Muscle of leg (tissue), 16 donors: Measurements from ENCODE around the gene NFKBIZ. TPM values are rescaled to one million over a fixed set of nuclear protein-coding genes. Genes with fewer than 3 reads are reported as not detected.

Experiments used
- DNase-seq: peaks from one replicate; pipeline ENCODE4 v3.0.0; 2013
- H3K27ac ChIP-seq: one replicate; pipeline ENCODE4 v1.5.1; 2013; ENCODE audit warnings: mild to moderate bottlenecking, low read length, control low read depth
- H3K27me3 ChIP-seq: one replicate; pipeline ENCODE4 v1.6.1; 2013; ENCODE audit warnings: low read length; ENCODE audit not compliant: control insufficient read depth, insufficient read depth
- H3K36me3 ChIP-seq: one replicate; pipeline ENCODE4 v1.6.1; 2013; ENCODE audit warnings: low read length; ENCODE audit not compliant: control insufficient read depth, insufficient read depth
- H3K4me1 ChIP-seq: one replicate; pipeline ENCODE4 v1.6.1; 2013; ENCODE audit warnings: low read length; ENCODE audit not compliant: control insufficient read depth, insufficient read depth
- H3K4me3 ChIP-seq: one replicate; pipeline ENCODE4 v1.5.1; 2013; ENCODE audit warnings: low read length, control low read depth
- H3K9me3 ChIP-seq: replicated peaks from 2 replicates; pipeline ENCODE4 v1.6.1; 2013; ENCODE audit warnings: low read depth, low read length; ENCODE audit not compliant: control insufficient read depth
- WGBS: methylation state at CpG from one replicate; pipeline ENCODE4 v1.1.5; 2013; ENCODE audit warnings: missing lambda C conversion rate; ENCODE audit not compliant: insufficient coverage; 5-methylcytosine and 5-hydroxymethylcytosine counted together
- long read RNA-seq, 11 donors: transcript quantifications; one replicate each; lab custom pipeline, GENCODE V29; 2026
- polyA plus RNA-seq, 8 donors: library from polyadenylated mRNA; unstranded; fragments of 120-200 nt; gene quantifications; one replicate each; pipeline versions ENCODE4 v1.2.1 to v1.2.3, GENCODE V29; 2013; ENCODE audit warnings: inconsistent platforms in 1 of 8, low replicate concordance in 1 of 8; ENCODE audit not compliant: insufficient read length in 8 of 8, insufficient read depth in 1 of 8
- total RNA-seq: library from RNA; stranded (reverse); fragments of 120-200 nt; gene quantifications from one replicate; pipeline ENCODE4 v1.2.4, GENCODE V29; 2013

The NFKBIZ gene
- total RNA-seq, result 3.6 TPM
- polyA plus RNA-seq, result 10 to 100 TPM in 1 of 8 donors, 1 to 10 TPM in 7; 1.4 to 11.6 (median 4.5) TPM
- long read RNA-seq, donor 1, result 0 reads
- long read RNA-seq, donor 2, result 0 reads
- long read RNA-seq, donor 3, partial matches to known transcripts, result 0 of 1 reads
- long read RNA-seq, donor 3, other reads (novel, unspliced or antisense), result 0 of 1 reads
- long read RNA-seq, donor 4, result 0 reads
- long read RNA-seq, donor 5, result 0 reads
- long read RNA-seq, donor 6, partial matches to known transcripts, result 0 of 1 reads
- long read RNA-seq, donor 6, other reads (novel, unspliced or antisense), result 0 of 1 reads
- long read RNA-seq, donor 7, partial matches to known transcripts, result 0 of 1 reads
- long read RNA-seq, donor 7, other reads (novel, unspliced or antisense), result 0 of 1 reads
- long read RNA-seq, donor 8, result 0 reads
- long read RNA-seq, donor 9, result 0 reads
- long read RNA-seq, donor 10, partial matches to known transcripts, result 0 of 1 reads
- long read RNA-seq, donor 10, other reads (novel, unspliced or antisense), result 0 of 1 reads
- long read RNA-seq, donor 11, partial matches to known transcripts, result 0 of 1 reads
- long read RNA-seq, donor 11, other reads (novel, unspliced or antisense), result 0 of 1 reads

DNA sequence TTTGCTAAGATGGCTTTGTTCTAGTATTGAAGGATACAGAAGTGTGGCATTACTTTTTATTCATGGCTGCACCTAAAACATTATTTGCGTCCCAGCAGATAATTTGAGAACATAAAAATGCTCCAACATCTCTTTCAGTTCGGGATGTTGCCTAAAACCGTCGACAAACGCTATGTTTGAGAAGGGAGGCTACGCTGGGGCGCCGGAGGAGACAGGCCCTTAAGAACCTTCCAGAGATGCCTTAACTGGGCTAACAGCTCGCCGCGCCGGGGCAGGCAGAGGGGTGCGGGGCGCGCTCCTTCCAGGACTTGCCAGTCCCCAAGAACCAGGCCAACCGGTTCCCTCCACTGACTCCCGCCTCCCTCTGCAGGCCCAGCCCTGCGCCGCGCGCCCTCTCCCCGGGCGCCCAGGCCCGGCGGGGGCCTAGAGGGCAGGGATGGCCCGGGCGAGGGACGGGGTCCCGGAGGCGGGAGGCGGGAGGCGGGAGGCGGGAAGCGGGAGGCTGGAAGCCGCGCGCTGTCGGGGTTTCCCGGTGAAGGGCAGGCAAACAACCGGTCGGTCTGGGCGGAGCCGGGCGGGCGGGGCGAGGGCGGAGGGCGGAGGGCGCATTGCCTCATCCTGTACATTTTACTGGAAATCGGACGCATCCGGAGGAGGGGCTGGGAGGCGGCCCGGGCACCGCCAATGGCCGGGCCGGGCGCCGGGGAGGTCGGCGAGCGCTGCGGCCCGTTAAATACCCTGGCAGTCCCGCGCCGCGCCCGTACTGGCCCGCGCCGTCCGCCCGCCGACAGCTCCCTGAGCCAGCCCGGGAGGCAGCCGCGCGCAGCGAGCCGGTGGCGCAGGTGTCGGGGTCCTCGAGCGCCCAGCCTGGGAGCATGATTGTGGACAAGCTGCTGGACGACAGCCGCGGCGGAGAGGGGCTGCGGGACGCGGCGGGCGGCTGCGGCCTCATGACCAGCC, at the start of gene NFKBIZ:
TSS of gene NFKBIZ (plus strand) at position 761 of the 960 bp plus-strand sequence. CDS start at position 876, 115 bp downstream.
- WGBS, result under 1% methylated on average over 82 of the region's 95 CpGs
- Histone ChIP-seq H3K9me3 (no peaks in the 10 kb centered on the region), H3K36me3 (peaks cover 11% of the 10 kb centered on the region), H3K27ac (peak within 1 kb of the TSS; percentile 96), H3K4me3 (peak within 1 kb of the TSS; percentile 52), H3K4me1 (peaks cover 3% of the 10 kb centered on the region), H3K27me3 (no peaks in the 10 kb centered on the region)
- DNase-seq, result peak; percentile 97

DNA sequence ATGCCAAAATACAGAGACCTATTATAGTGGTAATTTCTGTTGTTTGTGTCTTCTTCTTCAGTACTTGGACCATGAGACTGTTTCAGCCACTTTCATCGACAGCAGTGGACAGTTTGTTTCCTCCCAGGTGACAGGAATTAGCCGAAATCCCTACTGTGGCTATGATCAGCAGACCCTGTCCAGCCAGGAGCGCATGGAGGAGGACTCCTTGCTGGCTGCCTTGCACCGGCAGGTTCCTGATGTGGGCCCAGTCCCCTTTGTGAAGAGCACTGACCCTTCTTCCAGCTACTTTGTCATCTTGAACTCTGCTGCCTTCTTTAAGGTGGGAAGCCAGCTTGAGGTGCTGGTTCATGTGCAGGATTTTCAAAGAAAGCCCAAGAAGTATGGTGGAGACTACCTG, 48.1 kb upstream of the NFKBIZ start:
- Histone ChIP-seq H3K27ac (no peak overlapping the region), H3K36me3 (peaks cover 18% of the 10 kb centered on the region)

GRCh38 chr3:101802179-101802578, 47.1 kb upstream of the NFKBIZ start:
- Histone ChIP-seq H3K27me3 (no peaks in the 10 kb centered on the region), H3K27ac (no peak overlapping the region), H3K4me1 (no peaks in the 10 kb centered on the region), H3K4me3 (no peak overlapping the region), H3K36me3 (peaks cover 15% of the 10 kb centered on the region), H3K9me3 (no peaks in the 10 kb centered on the region)
- no peak for DNase-seq
- WGBS, result no CpG with 5 or more reads among the region's 2 CpGs

More for the DNA sequence above, 48.1 kb upstream of the NFKBIZ start:
- no peaks in the 10 kb centered on the region for H3K4me1 ChIP-seq
- H3K4me3 ChIP-seq, result no peak overlapping the region
- DNase-seq, result no peak
- no peaks in the 10 kb centered on the region for H3K9me3 ChIP-seq
- H3K27me3 ChIP-seq, result no peaks in the 10 kb centered on the region
- 86% methylated on average over 4 of the region's 4 CpGs for WGBS

- Histone ChIP-seq H3K27ac (no peak overlapping the region), H3K27me3 (no peaks in the 10 kb centered on the region), H3K36me3 (peaks cover 19% of the 10 kb centered on the region), H3K9me3 (no peaks in the 10 kb centered on the region), H3K4me1 (no peaks in the 10 kb centered on the region), H3K4me3 (no peak overlapping the region)
- DNase-seq, result peak; percentile 85
- 100% methylated on average over 2 of the region's 9 CpGs for WGBS
Observed at GRCh38 chr3:101803173-101803782, 46.0 kb upstream of the NFKBIZ start.

DNA sequence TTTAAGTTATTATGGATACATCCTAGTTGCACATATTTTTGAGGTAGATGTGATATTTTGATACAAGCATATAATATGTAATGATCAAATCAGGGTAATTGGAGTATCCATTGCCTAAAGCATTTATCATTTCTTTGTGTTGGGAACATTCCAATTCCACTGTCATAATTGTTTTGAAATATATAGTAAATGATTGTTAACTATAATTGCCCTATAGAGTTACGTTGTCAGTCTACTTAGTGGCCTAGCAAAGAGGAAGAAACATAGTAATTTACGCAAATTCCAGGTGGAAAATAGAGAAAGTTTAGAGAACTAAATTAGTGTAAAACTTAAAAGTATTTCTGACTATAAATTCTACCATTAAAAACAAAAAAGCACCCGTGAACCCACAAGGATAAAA, 45.4 kb upstream of the NFKBIZ start:
- WGBS, result no CpG with 5 or more reads among the region's 3 CpGs
- Histone ChIP-seq H3K36me3 (peaks cover 19% of the 10 kb centered on the region), H3K27me3 (no peaks in the 10 kb centered on the region), H3K9me3 (no peaks in the 10 kb centered on the region), H3K4me1 (no peaks in the 10 kb centered on the region), H3K4me3 (no peak overlapping the region), H3K27ac (no peak overlapping the region)
- no peak for DNase-seq

GRCh38 chr3:101806491-101806890, 42.8 kb upstream of the NFKBIZ start:
- Histone ChIP-seq H3K9me3 (no peaks in the 10 kb centered on the region), H3K4me3 (no peak overlapping the region), H3K27me3 (no peaks in the 10 kb centered on the region), H3K27ac (no peak overlapping the region), H3K4me1 (no peaks in the 10 kb centered on the region), H3K36me3 (peaks cover 10% of the 10 kb centered on the region)
- DNase-seq, result no peak
- WGBS, result no CpG with 5 or more reads among the region's 1 CpG

DNA sequence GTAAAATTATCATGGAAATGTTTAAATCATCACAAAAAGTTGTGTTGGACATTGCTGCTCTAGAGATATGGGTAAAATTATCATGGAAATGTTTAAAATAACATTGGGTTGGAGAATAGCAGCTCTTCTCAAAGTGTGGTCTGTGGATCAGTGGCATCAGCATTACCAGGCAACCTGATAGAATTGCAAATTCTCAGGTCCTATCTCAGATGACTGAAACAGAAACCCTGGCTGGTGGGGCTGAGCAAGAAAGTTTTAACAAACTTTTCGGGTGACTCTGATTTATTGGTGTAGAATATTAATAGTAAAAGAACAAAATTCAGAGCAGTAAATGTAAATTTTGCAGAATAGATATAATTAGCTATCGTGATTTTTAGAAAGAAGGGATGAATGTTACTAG, 41.4 kb upstream of the NFKBIZ start:
- no peak overlapping the region for H3K27ac ChIP-seq
- H3K4me3 ChIP-seq, result no peak overlapping the region
- WGBS, result no CpG with 5 or more reads among the region's 2 CpGs
- H3K36me3 ChIP-seq, result peaks cover 7% of the 10 kb centered on the region
- H3K9me3 ChIP-seq, result no peaks in the 10 kb centered on the region
- H3K27me3 ChIP-seq, result no peaks in the 10 kb centered on the region
- no peak for DNase-seq
- no peaks in the 10 kb centered on the region for H3K4me1 ChIP-seq

DNA sequence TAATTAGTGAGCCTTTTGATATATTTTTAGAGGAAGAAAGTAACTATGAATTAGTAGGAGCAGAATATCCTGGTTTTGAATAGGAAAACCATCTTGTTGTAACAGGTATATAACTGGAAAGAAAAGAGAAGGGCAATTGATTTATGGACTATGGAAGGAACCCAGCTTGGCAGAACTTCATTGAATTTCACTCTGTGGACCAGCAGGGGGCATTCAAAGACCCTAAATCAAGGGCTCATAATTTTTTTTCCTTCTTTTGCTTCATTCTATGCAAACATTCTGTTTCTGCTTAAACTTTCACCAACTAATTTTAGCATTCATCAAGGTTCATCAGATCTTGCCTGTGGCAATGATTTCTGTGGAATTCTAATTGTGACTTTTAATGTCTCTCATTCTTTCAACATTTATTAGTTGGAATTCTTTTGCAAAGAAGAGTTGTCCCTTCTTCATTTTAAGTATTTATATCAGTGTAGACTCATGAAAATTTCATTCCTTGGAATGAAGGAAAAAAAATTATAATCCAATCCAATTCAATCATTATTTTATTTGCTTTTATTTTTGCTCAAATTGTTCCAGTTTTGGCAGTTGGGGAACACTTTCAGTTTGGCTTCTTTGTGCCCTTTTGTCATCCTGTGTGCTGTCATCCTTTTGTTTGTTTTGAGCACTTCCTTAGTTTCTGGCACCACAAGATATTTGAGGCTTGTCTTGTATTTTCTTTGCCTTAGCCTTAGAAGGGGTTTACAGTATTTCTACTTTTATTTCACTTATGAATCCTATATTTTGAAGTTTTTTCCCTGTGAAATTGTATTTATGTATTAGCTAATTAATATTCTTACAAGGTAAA, 39.9 kb upstream of the NFKBIZ start:
- Histone ChIP-seq H3K27me3 (no peaks in the 10 kb centered on the region), H3K4me3 (no peak overlapping the region), H3K9me3 (no peaks in the 10 kb centered on the region), H3K27ac (no peak overlapping the region), H3K4me1 (no peaks in the 10 kb centered on the region), H3K36me3 (peaks cover 4% of the 10 kb centered on the region)
- peak; percentile 74 for DNase-seq

- H3K9me3 ChIP-seq, result no peaks in the 10 kb centered on the region
- peak; percentile 29 for DNase-seq
- H3K36me3 ChIP-seq, result peaks cover 4% of the 10 kb centered on the region
- H3K27ac ChIP-seq, result no peak overlapping the region
- H3K4me1 ChIP-seq, result no peaks in the 10 kb centered on the region
- no peaks in the 10 kb centered on the region for H3K27me3 ChIP-seq
- H3K4me3 ChIP-seq, result no peak overlapping the region
Observed at GRCh38 chr3:101810022-101810418, 39.3 kb upstream of the NFKBIZ start.
